Dendritic cell treated with granulocyte-macrophage colony-stimulating factor and Interleukin-4, amounts not matched to agents 40 ng/mL and 50 ng/mL, for 4 days (primary cell): Measurements from ENCODE around the gene TSACC.

Experiments used
- H3K27ac Mint-ChIP-seq: one replicate; pipeline ENCODE4 v1.8.0; 2022; ENCODE audit warnings: mild to moderate bottlenecking, mixed read lengths
- H3K27me3 Mint-ChIP-seq: one replicate; pipeline ENCODE4 v1.8.0; 2022; ENCODE audit warnings: mild to moderate bottlenecking, mixed read lengths
- H3K36me3 Mint-ChIP-seq: one replicate; pipeline ENCODE4 v1.8.0; 2022; ENCODE audit warnings: low read depth, mixed read lengths
- H3K4me1 Mint-ChIP-seq: one replicate; pipeline ENCODE4 v1.8.0; 2022; ENCODE audit warnings: low read depth, mixed read lengths
- H3K4me3 Mint-ChIP-seq: one replicate; pipeline ENCODE4 v1.8.0; 2022; ENCODE audit warnings: mild to moderate bottlenecking, moderate library complexity, mixed read lengths
- H3K9me3 Mint-ChIP-seq: one replicate; pipeline ENCODE4 v1.8.0; 2022; ENCODE audit warnings: mixed read lengths
- intact Hi-C: fragments of 100-400 bp; cut with micrococcal nuclease; formaldehyde crosslinking; loops from one replicate; pipeline ENCODE4 v1.15.0; 2022

TSACC gene

GRCh38 chr1:156386949-156387869 lies 48.9 kb downstream of the TSACC start:
- H3K36me3 Mint-ChIP-seq, result no peaks in the 10 kb centered on the region
- intact Hi-C loops, result loop anchor here (5.0 kb wide), 1 partner anchor 220 kb away; no protein-coding TSS in a partner anchor
- H3K9me3 Mint-ChIP-seq, result no peaks in the 10 kb centered on the region
- peaks cover 67% of the 10 kb centered on the region for H3K27me3 Mint-ChIP-seq
- no peak overlapping the region for H3K4me3 Mint-ChIP-seq
- H3K4me1 Mint-ChIP-seq, result peaks cover 25% of the 10 kb centered on the region
- H3K27ac Mint-ChIP-seq, result no peak overlapping the region

GRCh38 chr1:156387870-156388173 lies 49.5 kb downstream of the TSACC start:
- H3K27me3 Mint-ChIP-seq, result peaks cover 71% of the 10 kb centered on the region
- intact Hi-C loops, result loop anchor here (5.0 kb wide), 1 partner anchor 219 kb away; no protein-coding TSS in a partner anchor
- no peaks in the 10 kb centered on the region for H3K36me3 Mint-ChIP-seq
- no peaks in the 10 kb centered on the region for H3K9me3 Mint-ChIP-seq
- H3K4me3 Mint-ChIP-seq, result no peak overlapping the region
- H3K27ac Mint-ChIP-seq, result no peak overlapping the region
- peaks cover 25% of the 10 kb centered on the region for H3K4me1 Mint-ChIP-seq

- H3K4me1 Mint-ChIP-seq, result peaks cover 25% of the 10 kb centered on the region
- H3K27ac Mint-ChIP-seq, result no peak overlapping the region
- no peaks in the 10 kb centered on the region for H3K36me3 Mint-ChIP-seq
- H3K9me3 Mint-ChIP-seq, result no peaks in the 10 kb centered on the region
- peaks cover 71% of the 10 kb centered on the region for H3K27me3 Mint-ChIP-seq
- intact Hi-C loops, result loop anchor here (5.0 kb wide), 1 partner anchor 219 kb away; no protein-coding TSS in a partner anchor
- no peak overlapping the region for H3K4me3 Mint-ChIP-seq
Observed at GRCh38 chr1:156388174-156389137, 50.1 kb downstream of the TSACC start.

GRCh38 chr1:156389311-156389710 lies 51.0 kb downstream of the TSACC start:
- Mint-ChIP-seq H3K27ac (no peak overlapping the region), H3K36me3 (no peaks in the 10 kb centered on the region), H3K4me1 (peaks cover 22% of the 10 kb centered on the region), H3K27me3 (peaks cover 71% of the 10 kb centered on the region), H3K4me3 (no peak overlapping the region), H3K9me3 (no peaks in the 10 kb centered on the region)
- intact Hi-C loops, result loop anchor here (5.0 kb wide), 1 partner anchor 218 kb away; no protein-coding TSS in a partner anchor

GRCh38 chr1:156390469-156391365 lies 52.4 kb downstream of the TSACC start:
- intact Hi-C loops, result no loop called here
- Mint-ChIP-seq H3K9me3 (no peaks in the 10 kb centered on the region), H3K4me3 (no peak overlapping the region), H3K27me3 (peaks cover 74% of the 10 kb centered on the region), H3K4me1 (peaks cover 18% of the 10 kb centered on the region), H3K36me3 (no peaks in the 10 kb centered on the region), H3K27ac (no peak overlapping the region)

- H3K4me1 Mint-ChIP-seq, result peaks cover 13% of the 10 kb centered on the region
- H3K36me3 Mint-ChIP-seq, result no peaks in the 10 kb centered on the region
- H3K4me3 Mint-ChIP-seq, result no peak overlapping the region
- H3K27me3 Mint-ChIP-seq, result peaks cover 73% of the 10 kb centered on the region
- intact Hi-C loops, result no loop called here
- H3K9me3 Mint-ChIP-seq, result no peaks in the 10 kb centered on the region
- H3K27ac Mint-ChIP-seq, result no peak overlapping the region
Observed at GRCh38 chr1:156391366-156391677, 53.0 kb downstream of the TSACC start.

- Mint-ChIP-seq H3K4me3 (no peak overlapping the region), H3K36me3 (no peaks in the 10 kb centered on the region), H3K27me3 (peaks cover 73% of the 10 kb centered on the region), H3K4me1 (peaks cover 13% of the 10 kb centered on the region), H3K9me3 (no peaks in the 10 kb centered on the region), H3K27ac (no peak overlapping the region)
- intact Hi-C loops, result no loop called here
Observed at GRCh38 chr1:156391701-156392100, 53.4 kb downstream of the TSACC start.

GRCh38 chr1:156392452-156392853 lies 54.1 kb downstream of the TSACC start:
- Mint-ChIP-seq H3K9me3 (no peaks in the 10 kb centered on the region), H3K27me3 (peaks cover 69% of the 10 kb centered on the region), H3K27ac (no peak overlapping the region), H3K36me3 (no peaks in the 10 kb centered on the region), H3K4me3 (no peak overlapping the region), H3K4me1 (peaks cover 13% of the 10 kb centered on the region)
- intact Hi-C loops, result no loop called here

- Mint-ChIP-seq H3K4me1 (peaks cover 13% of the 10 kb centered on the region), H3K27ac (no peak overlapping the region), H3K4me3 (no peak overlapping the region), H3K9me3 (no peaks in the 10 kb centered on the region), H3K36me3 (no peaks in the 10 kb centered on the region), H3K27me3 (peaks cover 63% of the 10 kb centered on the region)
- intact Hi-C loops, result no loop called here
Observed at GRCh38 chr1:156393095-156393494, 54.8 kb downstream of the TSACC start.

GRCh38 chr1:156394082-156394481 lies 55.8 kb downstream of the TSACC start:
- no peak overlapping the region for H3K4me3 Mint-ChIP-seq
- peaks cover 55% of the 10 kb centered on the region for H3K27me3 Mint-ChIP-seq
- no peaks in the 10 kb centered on the region for H3K36me3 Mint-ChIP-seq
- peaks cover 16% of the 10 kb centered on the region for H3K4me1 Mint-ChIP-seq
- H3K9me3 Mint-ChIP-seq, result no peaks in the 10 kb centered on the region
- H3K27ac Mint-ChIP-seq, result no peak overlapping the region
- intact Hi-C loops, result no loop called here

GRCh38 chr1:156394835-156395461 lies 56.6 kb downstream of the TSACC start:
- intact Hi-C loops, result no loop called here
- Mint-ChIP-seq H3K4me1 (peaks cover 24% of the 10 kb centered on the region), H3K4me3 (no peak overlapping the region), H3K36me3 (no peaks in the 10 kb centered on the region), H3K27me3 (peaks cover 55% of the 10 kb centered on the region), H3K9me3 (no peaks in the 10 kb centered on the region), H3K27ac (no peak overlapping the region)
